ENCODE results near the gene SLC7A6. TPM values are rescaled to one million over a fixed set of nuclear protein-coding genes. Genes with fewer than 3 reads are reported as not detected.

The SLC7A6 gene
- total and polyA plus RNA-seq, 2 of the 8 experiments (the other 6 are each of a cell fraction or from before 2014, with no cell fraction given) = 28.0 to 37.8 TPM

DNA sequence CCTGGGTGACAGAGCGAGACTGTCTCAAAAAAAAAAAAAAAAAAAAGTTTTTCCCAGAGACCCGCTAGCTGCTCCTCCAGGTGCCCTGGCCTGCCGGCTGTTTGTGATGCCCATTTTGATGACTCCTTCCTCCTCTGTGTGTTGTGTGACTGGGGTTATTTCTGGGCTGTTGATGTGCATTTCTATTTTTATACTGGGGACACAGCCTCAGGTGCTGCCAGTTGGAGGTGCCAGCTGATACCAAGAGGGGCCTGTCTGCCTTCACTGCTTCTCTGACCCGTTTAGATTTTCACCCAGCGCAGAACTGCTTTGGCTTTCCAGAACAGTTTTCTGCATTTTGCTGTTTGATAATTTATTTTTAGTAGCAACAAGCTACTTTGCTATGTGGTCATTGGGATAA, 12.5 kb upstream of the SLC7A6 start:
- no peak for DNase-seq (ENCODE audit: low read depth in 1 of 2, low spot score in 2 of 2)
- H4K8ac ChIP-seq (ENCODE audit: extremely low read depth, insufficient read depth, low read length) = no peak overlapping the region
- no peak overlapping the region for H2AK5ac ChIP-seq (ENCODE audit: low read depth, low read length)
- H3K4me2 ChIP-seq (ENCODE audit: insufficient read depth in 1 of 2, low read depth in 2 of 2, low read length in 2 of 2) = no peak overlapping the region
- H2BK12ac ChIP-seq (ENCODE audit: low read depth, low read length) = no peak overlapping the region
- no peaks in the 10 kb centered on the region for H4K20me1 ChIP-seq (replicated peaks in 1 of 2; ENCODE audit: control insufficient read depth in 1 of 2, insufficient read depth in 2 of 2, low read length in 2 of 2)
- H4K5ac ChIP-seq (ENCODE audit: insufficient read length, low read depth, low read length) = no peak overlapping the region
- H3K56ac ChIP-seq (replicated peaks; ENCODE audit: insufficient read length, low read depth, low read length) = no peak overlapping the region
- no peak overlapping the region for H4K91ac ChIP-seq (replicated peaks; ENCODE audit: insufficient read length, low read length)
- FAIRE-seq = no peak
- POLR2A ChIA-PET (ENCODE audit: partially characterized antibody) = interaction anchor here (1.3 to 3.7 kb wide), 4 partner anchors 9 to 59 kb away, joined by 3 to 10 read pairs (median 5); partner anchors contain the start of genes ESRP2, PRMT7 and SLC7A6OS
- H3K14ac ChIP-seq (ENCODE audit: insufficient read length) = no peak overlapping the region
- H2BK120ac ChIP-seq (replicated peaks; ENCODE audit: low read depth, low read length) = no peak overlapping the region
- H3K18ac ChIP-seq (ENCODE audit: extremely low read depth, low read length) = no peak overlapping the region
- no peak overlapping the region for H2BK5ac ChIP-seq (ENCODE audit: low read depth, low read length)
- H3K27me3 ChIP-seq (replicated peaks in 1 of 4; ENCODE audit: control insufficient read depth in 3 of 4, extremely low read depth in 1 of 4, insufficient read depth in 3 of 4, low read length in 3 of 4) = no peaks in the 10 kb centered on the region; a peak in 1 of 7 replicates
- no peak overlapping the region for H3K23ac ChIP-seq (ENCODE audit: insufficient read length)
- CTCF ChIA-PET (ENCODE audit: partially characterized antibody) = interaction anchor here (0.6 to 6.2 kb wide), 9 partner anchors 9 to 104 kb away, joined by 3 to 108 read pairs (median 4); partner anchors contain the start of gene SLC7A6
- no peaks in the 10 kb centered on the region for H3K23me2 ChIP-seq (ENCODE audit: low read depth, low read length)
- no peak overlapping the region for H2BK20ac ChIP-seq (ENCODE audit: low read length)
- H2BK15ac ChIP-seq (ENCODE audit: low read length) = no peak overlapping the region
- H3K36me3 ChIP-seq (ENCODE audit: control insufficient read depth in 2 of 4, insufficient read depth in 4 of 4, low read length in 3 of 4) = no peaks in the 10 kb centered on the region
- H3K79me1 ChIP-seq (ENCODE audit: low read depth, low read length) = no peaks in the 10 kb centered on the region; the same call in 1 of the 2 replicates
- no peaks in the 10 kb centered on the region for H3K4me1 ChIP-seq (replicated peaks in 1 of 4; ENCODE audit: control insufficient read depth in 3 of 4, insufficient read depth in 4 of 4, low read length in 3 of 4)
- no peak overlapping the region for H3K9ac ChIP-seq (replicated peaks in 1 of 4; ENCODE audit: extremely low read depth in 1 of 4, low read depth in 3 of 4, low read length in 3 of 4)
- no peaks in the 10 kb centered on the region for H3K9me3 ChIP-seq (ENCODE audit: insufficient read depth in 2 of 2, low read depth in 1 of 2, low read length in 1 of 2)
- H3K79me2 ChIP-seq (ENCODE audit: control insufficient read depth in 1 of 2, insufficient read depth in 2 of 2, low read length in 2 of 2) = no peaks in the 10 kb centered on the region
- no peak overlapping the region for H2AFZ ChIP-seq (ENCODE audit: low read length)
- H3K27ac ChIP-seq (ENCODE audit: low read depth, low read length) = no peak overlapping the region
- H3K4ac ChIP-seq (replicated peaks; ENCODE audit: insufficient read length, low read depth, low read length) = no peak overlapping the region
- H3K4me3 ChIP-seq (ENCODE audit: extremely low read depth in 1 of 4, insufficient read depth in 2 of 4, low read depth in 3 of 4, low read length in 4 of 4) = no peak overlapping the region
- WGBS, 2 experiments (ENCODE audit: extremely low coverage in 1 of 2, insufficient coverage in 1 of 2, insufficient read length in 1 of 2, insufficient replicate concordance in 2 of 2, low coverage in 1 of 2, low lambda C conversion rate in 2 of 2, missing lambda C conversion rate in 1 of 2) = 87% methylated on average over 4 of the region's 5 CpGs; no CpG with 5 or more reads in 1 of the 2 experiments
- TF ChIP-seq MAFK (IDR thresholded peaks at IDR 0.05; ENCODE audit: low read depth, low read length) = no peak
- TF ChIP-seq CBX8 (IDR thresholded peaks at IDR 0.05; ENCODE audit: borderline replicate concordance, low read depth, low read length) = no peak
- no peak for TF ChIP-seq GTF2F1 (IDR thresholded peaks at IDR 0.05; ENCODE audit: borderline replicate concordance, low read depth, low read length)
- TF ChIP-seq TCF12 (IDR thresholded peaks at IDR 0.05; ENCODE audit: low read depth, low read length) = no peak
- TF ChIP-seq POLR2AphosphoS5 (IDR thresholded peaks at IDR 0.05; ENCODE audit: low read depth, low read length) = no peak
- TF ChIP-seq CHD2 (IDR thresholded peaks at IDR 0.05; ENCODE audit: low read length) = no peak
- no peak for TF ChIP-seq SIN3A (conservative IDR thresholded peaks at IDR 0.05 in 1 of 2, IDR thresholded peaks at IDR 0.05 in 1 of 2; ENCODE audit: low read depth in 1 of 2, low read length in 2 of 2)
- TF ChIP-seq KDM4A (IDR thresholded peaks at IDR 0.05; ENCODE audit: low read depth, low read length, severe bottlenecking) = no peak
- no peak for TF ChIP-seq CREB1 (IDR thresholded peaks at IDR 0.05)
